Measurements from ENCODE around the gene TAF11L13.
"Not testable (repeated sequence)": the region's sequence is repeated elsewhere in the genome, so short reads cannot be mapped to it uniquely, and the experiment has no call there.

TAF11L13 gene

GRCh38 chr5:17619354-17619753 lies 12.5 kb upstream of the TAF11L13 start:
- H3K4me1 Mint-ChIP-seq, result no peaks in the 10 kb centered on the region
- no peak overlapping the region for H3K4me3 Mint-ChIP-seq
- H3K27me3 Mint-ChIP-seq (ENCODE audit: low read depth), result peaks cover 10% of the 10 kb centered on the region
- H3K36me3 Mint-ChIP-seq (ENCODE audit: low read depth), result no peaks in the 10 kb centered on the region
- TF ChIP-seq CTCF (IDR thresholded peaks at IDR 0.05; ENCODE audit: unreplicated experiment in 3 of 3), result no peak
- H3K27ac Mint-ChIP-seq, result no peak overlapping the region
- peaks cover 7% of the 10 kb centered on the region for H3K9me3 Mint-ChIP-seq

- Mint-ChIP-seq H3K27me3 (ENCODE audit: low read depth) (peaks cover 10% of the 10 kb centered on the region), H3K4me3 (no peak overlapping the region), H3K27ac (no peak overlapping the region), H3K4me1 (no peaks in the 10 kb centered on the region), H3K36me3 (ENCODE audit: low read depth) (no peaks in the 10 kb centered on the region), H3K9me3 (peaks cover 7% of the 10 kb centered on the region)
- no peak for TF ChIP-seq CTCF (IDR thresholded peaks at IDR 0.05; ENCODE audit: unreplicated experiment in 3 of 3)
These were observed 11.3 kb upstream of the TAF11L13 start for GRCh38 chr5:17620627-17621026.

GRCh38 chr5:17625686-17626085 lies 6.2 kb upstream of the TAF11L13 start:
- H3K27me3 Mint-ChIP-seq (ENCODE audit: low read depth), result peaks cover 4% of the 10 kb centered on the region
- H3K36me3 Mint-ChIP-seq (ENCODE audit: low read depth), result no peaks in the 10 kb centered on the region
- no peak overlapping the region for H3K27ac Mint-ChIP-seq
- H3K9me3 Mint-ChIP-seq, result no peaks in the 10 kb centered on the region
- TF ChIP-seq CTCF (IDR thresholded peaks at IDR 0.05; ENCODE audit: unreplicated experiment in 3 of 3), result no peak
- H3K4me3 Mint-ChIP-seq, result no peak overlapping the region
- H3K4me1 Mint-ChIP-seq, result no peaks in the 10 kb centered on the region

GRCh38 chr5:17634160-17634559 lies 2.3 kb downstream of the TAF11L13 start, which contains the start of gene TAF11L14:
TSS of gene TAF11L14 (plus strand) at chr5:17634460.
- Mint-ChIP-seq H3K36me3 (ENCODE audit: low read depth) (no peaks in the 10 kb centered on the region), H3K4me1 (no peaks in the 10 kb centered on the region), H3K27me3 (ENCODE audit: low read depth) (peaks cover 3% of the 10 kb centered on the region), H3K9me3 (peaks cover 4% of the 10 kb centered on the region), H3K4me3 (no peak within 1 kb of the TSS), H3K27ac (no peak within 1 kb of the TSS)
- no peak for TF ChIP-seq CTCF (IDR thresholded peaks at IDR 0.05; ENCODE audit: unreplicated experiment in 3 of 3)

GRCh38 chr5:17649232-17649631 lies 17.3 kb downstream of the TAF11L13 start:
- not testable (repeated sequence) for H3K4me3 Mint-ChIP-seq; H3K27me3 Mint-ChIP-seq (ENCODE audit: low read depth); H3K27ac Mint-ChIP-seq; H3K36me3 Mint-ChIP-seq (ENCODE audit: low read depth); H3K4me1 Mint-ChIP-seq
- peaks cover 18% of the 10 kb centered on the region for H3K9me3 Mint-ChIP-seq

- not testable (repeated sequence) for H3K4me1 Mint-ChIP-seq, H3K4me3 Mint-ChIP-seq, H3K27ac Mint-ChIP-seq
These were observed 23.4 kb downstream of the TAF11L13 start for GRCh38 chr5:17655201-17655759.

GRCh38 chr5:17655921-17656320 lies 24.0 kb downstream of the TAF11L13 start:
- H3K27ac Mint-ChIP-seq, result no peak overlapping the region
- no peak overlapping the region for H3K4me3 Mint-ChIP-seq
- no peaks in the 10 kb centered on the region for H3K4me1 Mint-ChIP-seq
- no peak for TF ChIP-seq CTCF (IDR thresholded peaks at IDR 0.05; ENCODE audit: unreplicated experiment in 3 of 3)
- no peaks in the 10 kb centered on the region for H3K27me3 Mint-ChIP-seq (ENCODE audit: low read depth)
- peaks cover 11% of the 10 kb centered on the region for H3K9me3 Mint-ChIP-seq
- H3K36me3 Mint-ChIP-seq (ENCODE audit: low read depth), result no peaks in the 10 kb centered on the region

More at GRCh38 chr5:17655201-17655759, 23.4 kb downstream of the TAF11L13 start:
- not testable (repeated sequence) for H3K27me3 Mint-ChIP-seq (ENCODE audit: low read depth); H3K9me3 Mint-ChIP-seq; H3K36me3 Mint-ChIP-seq (ENCODE audit: low read depth)
